ENCODE data around the gene GRIK4. TPM values are rescaled to one million over a fixed set of nuclear protein-coding genes. Genes with fewer than 3 reads are reported as not detected.

GRIK4 gene
- total RNA-seq, 1 donor from 2014 or later: 2.2 TPM

- Mint-ChIP-seq H3K27ac (ENCODE audit: unreplicated experiment) (no peak overlapping the region), H3K36me3 (ENCODE audit: low read depth, unreplicated experiment) (peaks cover 11% of the 10 kb centered on the region), H3K9me3 (ENCODE audit: unreplicated experiment) (no peaks in the 10 kb centered on the region), H3K27me3 (ENCODE audit: low read depth, unreplicated experiment) (peaks cover 45% of the 10 kb centered on the region), H3K4me1 (ENCODE audit: low read depth, unreplicated experiment) (peaks cover 6% of the 10 kb centered on the region), H3K4me3 (ENCODE audit: unreplicated experiment) (no peak overlapping the region)
- no peaks in the 10 kb centered on the region for H4K20me1 ChIP-seq (ENCODE audit: insufficient read depth, low read length)
- H3K4me1 ChIP-seq (ENCODE audit: insufficient read depth, low read length): peaks cover 2% of the 10 kb centered on the region
- H3K27ac ChIP-seq (ENCODE audit: low read depth, low read length): no peak overlapping the region
- H3K79me2 ChIP-seq (ENCODE audit: insufficient read depth, low read length): no peaks in the 10 kb centered on the region
- H3K27me3 ChIP-seq (ENCODE audit: insufficient read depth, low read length): peaks cover 3% of the 10 kb centered on the region
- no peaks in the 10 kb centered on the region for H3K9me3 ChIP-seq (ENCODE audit: insufficient read depth, low read depth, low read length)
- no peak overlapping the region for H2AFZ ChIP-seq (ENCODE audit: low read depth, low read length)
- DNase-seq (ENCODE audit: low read depth): no peak
- H3K9ac ChIP-seq (ENCODE audit: low read length): no peak overlapping the region
- TF ChIP-seq EZH2 (IDR thresholded peaks at IDR 0.05; ENCODE audit: insufficient read depth, low read length) (no peak), CTCF (IDR thresholded peaks at IDR 0.05; ENCODE audit: insufficient read depth, low read depth, low read length) (no peak)
- H3K4me3 ChIP-seq (ENCODE audit: insufficient read depth, low read depth, low read length): no peak overlapping the region
- no peak overlapping the region for H3K4me2 ChIP-seq (ENCODE audit: low read length)
- no peaks in the 10 kb centered on the region for H3K36me3 ChIP-seq (ENCODE audit: insufficient read depth, low read length)
- no peak for FAIRE-seq
Measured at GRCh38 chr11:120875986-120876385, 364.4 kb downstream of the GRIK4 start.

GRCh38 chr11:120877746-120878365 is 366.3 kb downstream of the GRIK4 start:
- Mint-ChIP-seq H3K4me3 (ENCODE audit: unreplicated experiment) (no peak overlapping the region), H3K4me1 (ENCODE audit: low read depth, unreplicated experiment) (peaks cover 16% of the 10 kb centered on the region), H3K9me3 (ENCODE audit: unreplicated experiment) (no peaks in the 10 kb centered on the region), H3K36me3 (ENCODE audit: low read depth, unreplicated experiment) (peaks cover 8% of the 10 kb centered on the region), H3K27me3 (ENCODE audit: low read depth, unreplicated experiment) (peaks cover 29% of the 10 kb centered on the region), H3K27ac (ENCODE audit: unreplicated experiment) (no peak overlapping the region)
- Histone ChIP-seq H4K20me1 (ENCODE audit: insufficient read depth, low read length) (no peaks in the 10 kb centered on the region), H3K4me3 (ENCODE audit: insufficient read depth, low read depth, low read length) (no peak overlapping the region), H3K4me2 (ENCODE audit: low read length) (no peak overlapping the region), H3K79me2 (ENCODE audit: insufficient read depth, low read length) (no peaks in the 10 kb centered on the region), H2AFZ (ENCODE audit: low read depth, low read length) (no peak overlapping the region), H3K27me3 (ENCODE audit: insufficient read depth, low read length) (no peaks in the 10 kb centered on the region), H3K27ac (ENCODE audit: low read depth, low read length) (no peak overlapping the region), H3K4me1 (ENCODE audit: insufficient read depth, low read length) (peaks cover 4% of the 10 kb centered on the region), H3K9me3 (ENCODE audit: insufficient read depth, low read depth, low read length) (no peaks in the 10 kb centered on the region), H3K9ac (ENCODE audit: low read length) (no peak overlapping the region), H3K36me3 (ENCODE audit: insufficient read depth, low read length) (no peaks in the 10 kb centered on the region)
- FAIRE-seq: no peak
- TF ChIP-seq CTCF (IDR thresholded peaks at IDR 0.05; ENCODE audit: insufficient read depth, low read depth, low read length): no peak
- no peak for TF ChIP-seq EZH2 (IDR thresholded peaks at IDR 0.05; ENCODE audit: insufficient read depth, low read length)
- no peak for DNase-seq (ENCODE audit: low read depth)

GRCh38 chr11:120878781-120879180 is 367.2 kb downstream of the GRIK4 start:
- Histone ChIP-seq H3K4me1 (ENCODE audit: insufficient read depth, low read length) (peaks cover 13% of the 10 kb centered on the region), H3K9me3 (ENCODE audit: insufficient read depth, low read depth, low read length) (no peaks in the 10 kb centered on the region), H3K4me3 (ENCODE audit: insufficient read depth, low read depth, low read length) (no peak overlapping the region), H3K9ac (ENCODE audit: low read length) (no peak overlapping the region), H3K27me3 (ENCODE audit: insufficient read depth, low read length) (no peaks in the 10 kb centered on the region), H2AFZ (ENCODE audit: low read depth, low read length) (no peak overlapping the region), H3K36me3 (ENCODE audit: insufficient read depth, low read length) (no peaks in the 10 kb centered on the region), H3K79me2 (ENCODE audit: insufficient read depth, low read length) (no peaks in the 10 kb centered on the region), H3K27ac (ENCODE audit: low read depth, low read length) (no peak overlapping the region), H4K20me1 (ENCODE audit: insufficient read depth, low read length) (no peaks in the 10 kb centered on the region), H3K4me2 (ENCODE audit: low read length) (no peak overlapping the region)
- Mint-ChIP-seq H3K36me3 (ENCODE audit: low read depth, unreplicated experiment) (peaks cover 8% of the 10 kb centered on the region), H3K27ac (ENCODE audit: unreplicated experiment) (no peak overlapping the region), H3K9me3 (ENCODE audit: unreplicated experiment) (no peaks in the 10 kb centered on the region), H3K4me3 (ENCODE audit: unreplicated experiment) (no peak overlapping the region), H3K27me3 (ENCODE audit: low read depth, unreplicated experiment) (peaks cover 24% of the 10 kb centered on the region), H3K4me1 (ENCODE audit: low read depth, unreplicated experiment) (peaks cover 16% of the 10 kb centered on the region)
- DNase-seq (ENCODE audit: low read depth) (no peak), FAIRE-seq (no peak)
- TF ChIP-seq CTCF (IDR thresholded peaks at IDR 0.05; ENCODE audit: insufficient read depth, low read depth, low read length): no peak
- TF ChIP-seq EZH2 (IDR thresholded peaks at IDR 0.05; ENCODE audit: insufficient read depth, low read length): no peak
